AG09319 (cell line): ENCODE results near the gene HNRNPA3.
A peak's percentile ranks its signal among the peaks of the same experiment; 100 is the strongest.

Experiments
- DNase-seq: peaks from one replicate; pipeline ENCODE4 v3.0.0-alpha.2; 2010; ENCODE audit warnings: low read depth; ENCODE audit errors: extremely low read depth
- CTCF ChIP-seq: IDR thresholded peaks from 2 replicates; pipeline ENCODE4 v1.5.1; 2011; ENCODE audit warnings: low read depth, mild to moderate bottlenecking, inconsistent platforms, low read length, moderate library complexity

Gene HNRNPA3

GRCh38 chr2:177239932-177240630 lies 27.5 kb downstream of the HNRNPA3 start:
- DNase-seq, result no peak
- no peak for TF ChIP-seq CTCF

- no peak for TF ChIP-seq CTCF
- no peak for DNase-seq
Measured at GRCh38 chr2:177241711-177242120, 29.1 kb downstream of the HNRNPA3 start.

DNA sequence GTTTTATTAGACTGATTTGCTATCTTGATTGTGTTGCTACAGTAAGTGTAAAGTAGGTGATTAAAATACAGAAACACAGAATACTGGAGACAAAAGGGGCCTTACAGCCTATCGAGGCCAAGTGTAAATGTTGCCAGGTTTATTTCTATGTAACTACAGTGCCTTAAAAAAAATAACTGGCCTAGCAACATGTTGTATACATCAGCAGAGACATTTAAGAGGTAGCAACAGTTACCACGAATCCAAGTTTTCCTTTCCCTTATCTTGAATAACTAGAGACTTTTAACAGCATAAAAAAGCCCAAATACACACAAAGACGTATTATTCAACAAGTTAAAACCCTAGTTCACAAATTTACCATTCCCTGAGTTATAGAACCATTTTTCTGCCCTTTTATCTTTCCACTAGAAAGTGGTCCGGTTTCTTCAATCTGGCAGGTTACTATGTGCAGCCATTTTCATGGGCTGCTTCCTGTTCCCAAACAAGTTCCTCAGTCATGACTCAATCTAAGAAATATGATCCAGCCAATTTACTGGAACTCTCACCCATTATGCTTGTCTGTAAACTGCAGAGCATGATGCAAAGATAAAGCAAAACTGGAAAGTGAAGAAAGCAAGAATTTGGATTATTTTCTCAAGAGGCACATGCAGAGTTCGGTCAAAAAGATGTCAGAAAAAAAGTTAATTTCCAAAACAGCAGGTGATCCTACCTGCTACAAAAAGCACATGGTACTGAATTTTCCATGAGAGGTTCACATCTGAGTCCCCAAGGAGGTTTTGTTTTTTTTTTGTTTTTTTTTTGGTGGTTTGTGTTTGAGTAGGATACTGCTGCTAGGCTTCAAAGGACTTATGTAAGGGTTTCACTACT lies 29.8 kb downstream of the HNRNPA3 start:
- TF ChIP-seq CTCF, result no peak
- peak; percentile 90 for DNase-seq

GRCh38 chr2:177243073-177243472 lies 30.5 kb downstream of the HNRNPA3 start:
- no peak for DNase-seq
- TF ChIP-seq CTCF, result no peak

GRCh38 chr2:177243476-177243875 lies 30.9 kb downstream of the HNRNPA3 start:
- TF ChIP-seq CTCF, result no peak
- no peak for DNase-seq

- no peak for TF ChIP-seq CTCF
- DNase-seq, result no peak
Measured at GRCh38 chr2:177244244-177244771, 31.7 kb downstream of the HNRNPA3 start.

DNA sequence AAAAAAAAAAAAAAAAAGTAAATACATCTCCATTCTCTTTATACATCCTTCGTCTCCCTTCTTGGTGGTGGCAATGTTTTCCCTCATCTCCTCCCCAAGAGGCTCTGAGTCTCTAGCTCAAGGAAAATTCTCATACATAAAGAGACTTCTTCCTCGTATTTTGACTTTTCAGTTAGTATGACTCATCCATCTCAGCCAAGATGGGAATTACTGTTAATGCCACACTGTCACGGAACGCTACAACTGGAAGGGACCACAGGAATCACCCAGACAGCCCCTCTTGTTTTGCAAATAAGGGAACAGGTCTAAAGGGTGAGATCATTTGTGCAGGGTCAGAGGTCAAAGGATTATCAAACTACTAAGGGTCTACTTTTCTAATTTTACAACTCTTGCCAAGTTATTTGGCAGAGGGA lies 32.4 kb downstream of the HNRNPA3 start:
- no peak for TF ChIP-seq CTCF
- peak; percentile 62 for DNase-seq
